GM18499 (cell line): Measurements from ENCODE around the gene DCST1.

ENCODE experiments used
- ATAC-seq: cut with Tn5 transposase; IDR thresholded peaks from one replicate; pipeline ENCODE4 v1.9.1; 2021; ENCODE audit warnings: moderate number of reproducible peaks; ENCODE audit not compliant: insufficient read depth, unreplicated experiment

DCST1 gene

DNA sequence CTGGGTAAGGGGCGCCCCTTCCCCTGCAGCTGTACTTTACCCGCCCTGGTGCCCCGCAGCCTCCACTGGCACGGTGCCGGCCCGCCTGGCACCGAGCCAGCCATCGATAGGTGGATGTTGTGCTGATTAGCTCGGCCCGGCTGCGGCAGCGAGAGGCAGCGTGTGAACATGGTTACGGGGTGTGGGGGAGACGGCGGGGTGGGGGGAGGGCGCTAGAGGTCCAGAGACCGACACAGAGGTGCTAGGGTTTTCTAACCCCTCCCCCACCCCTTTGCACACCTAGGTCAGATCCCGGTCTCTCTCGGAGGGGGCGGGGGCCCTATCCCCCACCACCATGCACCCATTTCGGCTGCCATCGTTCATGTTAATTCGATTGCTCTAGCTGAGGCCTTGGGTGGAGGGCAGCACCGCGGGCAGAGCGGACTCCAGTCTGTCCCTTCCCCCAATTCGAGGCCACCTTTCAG lies 36.6 kb downstream of the DCST1 start:
- ATAC-seq = no peak

DNA sequence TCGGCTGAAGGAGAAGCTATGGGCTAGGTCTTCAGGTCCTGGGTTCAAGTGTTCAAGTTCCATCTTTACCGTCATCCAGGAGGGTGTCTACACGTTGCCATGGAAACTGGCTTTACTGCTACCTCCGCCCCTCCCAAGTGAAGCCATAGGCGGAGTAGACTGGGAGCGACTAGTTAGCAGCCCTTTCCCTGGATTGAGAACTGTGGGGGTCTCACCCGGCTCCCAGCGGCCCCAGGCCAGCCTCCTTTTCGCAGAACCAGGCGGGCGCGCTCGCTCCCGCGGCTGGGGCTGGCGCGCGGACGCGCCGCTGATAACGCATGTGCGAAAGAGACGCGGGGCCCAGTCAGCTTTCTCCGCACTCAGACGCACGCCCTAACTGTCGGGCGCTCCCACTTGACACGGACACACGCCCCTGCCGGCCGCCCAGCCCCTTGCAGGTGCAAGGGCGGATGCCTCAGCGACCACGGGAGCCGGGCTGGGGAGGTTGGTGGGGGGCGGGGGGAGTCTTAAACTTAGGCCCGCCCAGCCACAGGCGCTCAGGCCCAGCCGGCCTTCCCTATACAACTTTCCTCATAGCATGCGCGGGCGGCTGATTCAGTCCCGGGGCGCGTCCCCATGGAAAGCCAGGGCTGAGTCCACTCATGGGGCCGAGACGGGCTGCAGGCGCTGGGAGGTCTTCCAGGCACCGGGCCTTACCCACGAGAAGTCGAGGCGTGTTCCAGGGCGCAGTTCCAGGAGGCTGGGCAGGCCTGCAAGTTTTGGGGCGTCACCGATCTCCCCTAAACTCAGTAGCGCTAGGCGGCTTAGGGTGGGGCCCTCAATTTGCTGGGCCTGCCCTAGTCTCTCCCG lies 37.3 kb downstream of the DCST1 start:
- no peak for ATAC-seq

DNA sequence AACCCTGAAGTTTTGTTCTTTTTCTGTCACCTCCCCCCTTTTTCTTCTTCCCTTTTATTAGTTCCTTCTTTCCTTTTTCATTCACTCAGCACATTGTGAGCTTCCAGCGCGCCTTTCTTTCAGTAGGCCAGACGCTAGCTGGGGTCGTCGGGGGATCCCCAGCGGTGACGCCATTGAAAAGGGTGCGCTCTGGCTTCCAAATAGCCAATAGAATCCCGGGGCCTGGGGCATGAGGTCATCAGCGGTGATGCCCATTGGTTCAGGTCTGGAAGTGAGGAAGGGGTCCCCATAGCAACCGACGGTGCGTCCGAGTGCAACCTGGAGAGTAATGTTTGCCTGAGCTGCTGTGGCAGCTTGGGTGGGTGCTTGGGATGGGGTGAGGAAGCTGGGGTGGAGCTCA lies 38.1 kb downstream of the DCST1 start:
- no peak for ATAC-seq

DNA sequence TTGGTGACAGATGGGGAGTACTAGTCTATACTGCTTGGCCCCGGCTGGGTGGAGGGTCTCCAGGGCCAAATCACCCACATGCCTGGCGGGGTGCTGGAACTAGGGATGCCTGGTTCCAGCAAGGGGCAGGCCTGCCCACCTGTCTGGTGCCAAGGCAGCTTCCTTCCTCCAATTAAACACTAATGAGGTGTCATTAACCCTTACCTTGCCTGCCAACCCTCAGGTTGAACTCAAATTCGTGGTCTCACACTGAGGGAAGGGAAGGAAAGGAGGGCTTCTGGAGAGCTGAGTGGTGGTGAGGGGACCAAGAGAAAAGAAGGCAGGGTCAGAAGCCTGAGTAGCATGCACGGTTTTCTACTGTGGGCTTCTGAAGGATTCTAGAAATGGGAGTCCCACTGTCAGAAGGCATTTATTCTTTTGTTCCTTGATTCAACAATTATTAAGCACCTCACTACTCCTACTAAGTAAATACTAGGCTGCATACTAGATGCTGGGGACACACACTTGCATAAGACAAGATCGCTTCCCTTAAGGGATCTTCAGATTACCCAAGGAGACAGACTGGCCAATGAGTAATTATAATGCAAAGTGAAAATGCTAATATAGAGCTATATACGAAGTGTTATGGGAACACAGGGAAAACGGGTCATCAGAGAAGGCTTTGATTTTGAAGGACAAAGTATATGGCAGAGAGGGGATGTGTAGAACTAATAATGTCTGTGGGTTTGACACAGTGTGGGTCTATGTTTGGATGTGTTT lies 39.1 kb downstream of the DCST1 start:
- no peak for ATAC-seq

DNA sequence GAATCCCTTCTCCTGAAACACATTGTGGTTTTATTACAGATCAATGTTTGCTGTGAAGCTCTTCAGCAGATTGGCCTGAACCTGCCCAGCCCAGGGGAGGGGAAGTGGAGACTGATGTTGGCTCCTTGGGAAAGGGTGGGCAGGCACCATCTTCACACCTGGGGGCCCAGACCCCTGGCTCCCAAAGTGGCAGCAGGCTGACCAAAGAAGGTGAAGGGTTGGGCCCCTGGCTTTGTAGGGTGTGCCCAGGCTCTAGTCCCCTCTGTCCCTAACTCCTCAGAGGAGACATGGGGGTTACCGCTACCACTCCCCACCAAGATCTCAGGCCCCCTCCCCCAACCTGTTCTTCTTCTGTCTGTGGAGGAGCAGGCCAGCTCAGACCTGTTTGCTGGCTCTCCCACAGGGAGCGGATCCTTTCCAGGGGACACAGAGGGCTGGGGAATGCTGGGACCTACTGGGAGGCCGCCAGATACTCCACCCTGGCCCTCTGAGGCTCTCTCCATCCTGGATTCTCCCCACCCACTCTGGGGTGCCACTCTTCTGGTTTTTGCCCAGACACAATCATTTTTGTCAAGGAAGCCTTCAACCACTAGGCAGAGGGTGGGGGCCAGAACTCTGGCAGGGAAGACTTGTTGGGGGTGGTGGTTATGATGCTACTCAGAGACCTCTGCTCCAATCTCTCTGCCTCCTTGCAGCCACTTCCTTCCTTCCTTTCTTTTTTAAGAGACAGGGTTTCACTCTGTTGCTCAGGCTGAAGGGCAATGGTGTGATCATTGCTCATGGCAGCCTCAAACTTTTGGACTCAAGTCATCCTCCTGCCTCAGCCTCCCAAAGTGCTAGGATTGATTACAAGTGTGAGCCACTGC lies 40.0 kb downstream of the DCST1 start:
- ATAC-seq = no peak

DNA sequence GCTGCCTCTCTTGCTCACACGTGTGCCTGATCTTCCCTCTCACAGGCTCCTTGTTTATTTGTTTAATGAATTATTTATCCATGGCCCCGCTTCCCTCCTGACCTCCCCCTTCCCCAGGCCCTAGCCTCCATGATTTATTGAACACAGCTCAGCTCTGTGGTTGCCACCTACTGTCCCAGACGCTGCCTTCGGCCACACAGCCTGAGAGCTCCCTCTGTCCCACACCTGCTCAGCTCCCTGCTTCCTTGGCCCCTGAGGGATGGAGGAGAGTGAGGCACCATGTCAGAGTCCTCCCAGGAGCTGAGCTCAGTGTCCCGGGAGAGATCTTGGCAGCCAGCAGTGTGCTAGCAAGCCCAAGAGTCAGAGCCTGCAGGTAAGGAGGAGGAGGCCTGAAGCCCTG lies 41.9 kb downstream of the DCST1 start:
- no peak for ATAC-seq

DNA sequence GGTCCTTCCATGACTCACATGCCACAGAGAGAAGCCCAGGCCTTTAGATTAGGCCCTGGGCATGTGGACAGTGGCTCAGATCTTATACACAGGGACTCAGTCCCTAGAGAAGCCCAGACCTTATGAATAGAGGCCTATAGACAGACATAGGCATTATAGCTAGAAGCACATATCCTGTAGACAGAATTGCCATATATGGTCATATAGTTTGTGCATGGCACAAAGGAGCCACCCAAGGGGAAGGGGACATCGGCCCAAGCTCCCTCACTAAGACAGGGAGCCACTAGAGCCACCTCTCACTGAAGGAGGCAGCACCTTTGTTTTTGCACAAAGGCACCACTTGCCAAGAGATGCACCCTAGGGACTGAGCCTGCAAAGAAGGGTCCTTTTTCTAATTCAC lies 42.7 kb downstream of the DCST1 start:
- no peak for ATAC-seq

DNA sequence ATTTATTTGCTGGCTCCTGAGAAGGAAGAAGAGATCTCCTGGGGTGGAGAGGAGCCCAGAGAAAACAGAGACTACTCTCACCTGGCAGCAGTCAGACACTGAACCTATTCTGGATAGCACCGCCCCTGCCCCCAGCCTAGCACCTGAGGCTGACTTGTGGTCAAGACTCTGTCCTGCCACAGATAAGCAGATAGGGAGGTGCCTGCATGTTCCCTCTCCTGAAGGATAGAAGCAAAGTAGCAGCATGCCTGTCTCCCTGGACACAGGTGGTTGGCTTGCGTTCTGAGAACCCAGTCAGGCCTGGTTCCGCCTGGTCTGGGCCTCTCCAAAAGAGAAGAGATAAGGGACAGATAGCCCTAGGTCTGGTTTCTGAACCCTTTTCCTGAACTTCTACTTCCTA lies 43.7 kb downstream of the DCST1 start:
- ATAC-seq = no peak

DNA sequence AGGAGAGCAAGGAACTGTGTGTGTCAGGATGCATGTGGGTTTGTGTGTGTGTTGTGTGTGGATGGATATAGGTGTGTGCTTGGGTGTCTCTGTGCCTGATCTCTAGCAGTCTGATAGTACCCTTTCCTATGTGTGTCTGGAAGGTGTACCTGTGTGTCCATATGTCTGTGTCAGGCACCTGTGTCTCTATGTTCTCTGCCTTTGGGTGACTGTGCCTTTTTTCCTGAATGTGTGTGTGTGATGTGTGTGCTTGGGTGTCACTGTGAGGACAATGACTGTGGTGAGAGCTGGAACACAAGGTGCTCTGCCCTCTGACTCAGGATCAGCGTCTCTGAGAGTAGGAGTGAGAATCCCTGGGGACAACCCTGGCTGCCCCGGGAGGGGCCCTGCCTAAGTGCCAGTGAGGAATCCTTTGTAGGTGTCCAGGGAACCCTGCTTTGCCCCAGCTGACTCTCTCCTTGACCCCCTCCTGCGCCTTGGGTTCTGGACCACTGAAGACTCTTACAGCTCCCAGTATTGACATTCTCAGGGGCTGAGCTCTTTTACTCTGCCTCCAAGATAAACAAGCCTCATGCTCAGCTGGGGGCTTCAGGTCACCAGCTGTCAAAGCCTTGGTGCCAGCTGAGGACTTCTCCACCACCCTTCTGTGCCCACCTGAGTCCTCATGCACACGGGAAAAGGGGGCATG lies 44.3 kb downstream of the DCST1 start:
- ATAC-seq = no peak

DNA sequence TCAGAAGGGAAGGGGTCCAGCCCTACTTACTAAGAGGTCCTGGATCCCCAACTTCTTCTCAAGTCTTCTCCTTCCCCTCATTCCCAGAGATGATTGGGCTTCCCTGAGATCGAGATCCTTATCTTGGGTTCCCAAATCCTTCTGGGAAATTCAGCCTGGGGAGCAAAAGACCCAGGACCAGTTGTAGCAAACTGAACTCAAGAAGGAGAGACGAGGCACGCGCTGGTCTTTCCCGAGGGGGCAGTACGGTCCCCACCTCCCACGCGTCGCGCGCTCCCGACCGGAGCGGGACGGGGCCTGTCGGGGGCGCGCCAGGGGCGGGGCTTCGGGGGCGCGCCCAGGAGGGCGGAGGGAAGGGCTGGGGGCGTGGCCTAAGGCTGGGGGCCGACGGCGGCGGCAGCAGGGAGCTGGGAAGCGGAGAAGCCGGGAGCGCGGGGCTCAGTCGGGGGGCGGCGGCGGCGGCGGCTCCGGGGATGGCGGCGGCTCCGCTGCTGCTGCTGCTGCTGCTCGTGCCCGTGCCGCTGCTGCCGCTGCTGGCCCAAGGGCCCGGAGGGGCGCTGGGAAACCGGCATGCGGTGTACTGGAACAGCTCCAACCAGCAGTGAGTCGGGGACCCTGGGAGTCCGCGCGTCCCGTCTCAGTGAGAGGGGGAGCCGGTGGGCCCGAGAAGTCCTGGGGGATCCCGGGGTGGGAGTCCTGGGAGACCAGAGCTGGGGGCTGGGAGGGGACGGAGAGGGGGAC lies 45.0 kb downstream of the DCST1 start, which contains the start of gene EFNA3:
TSS of gene EFNA3 (plus strand) at position 369 of the 741 bp plus-strand sequence. CDS start at position 474, 105 bp downstream.
- ATAC-seq = no peak

DNA sequence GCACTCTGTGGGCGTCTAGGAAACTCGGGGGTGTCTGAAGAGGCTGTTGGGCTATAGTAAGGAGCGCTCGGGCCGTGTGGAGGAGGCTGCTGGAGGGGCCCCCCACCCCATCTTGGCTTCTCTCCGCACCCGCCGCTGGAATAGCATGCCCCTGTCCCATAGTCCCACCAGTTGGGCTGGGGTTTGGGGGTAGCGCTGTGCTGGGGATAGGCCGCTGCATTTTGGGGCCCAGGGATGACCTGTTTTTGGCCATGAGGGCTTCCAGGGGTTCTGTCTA lies 45.5 kb downstream of the DCST1 start:
- ATAC-seq = no peak

DNA sequence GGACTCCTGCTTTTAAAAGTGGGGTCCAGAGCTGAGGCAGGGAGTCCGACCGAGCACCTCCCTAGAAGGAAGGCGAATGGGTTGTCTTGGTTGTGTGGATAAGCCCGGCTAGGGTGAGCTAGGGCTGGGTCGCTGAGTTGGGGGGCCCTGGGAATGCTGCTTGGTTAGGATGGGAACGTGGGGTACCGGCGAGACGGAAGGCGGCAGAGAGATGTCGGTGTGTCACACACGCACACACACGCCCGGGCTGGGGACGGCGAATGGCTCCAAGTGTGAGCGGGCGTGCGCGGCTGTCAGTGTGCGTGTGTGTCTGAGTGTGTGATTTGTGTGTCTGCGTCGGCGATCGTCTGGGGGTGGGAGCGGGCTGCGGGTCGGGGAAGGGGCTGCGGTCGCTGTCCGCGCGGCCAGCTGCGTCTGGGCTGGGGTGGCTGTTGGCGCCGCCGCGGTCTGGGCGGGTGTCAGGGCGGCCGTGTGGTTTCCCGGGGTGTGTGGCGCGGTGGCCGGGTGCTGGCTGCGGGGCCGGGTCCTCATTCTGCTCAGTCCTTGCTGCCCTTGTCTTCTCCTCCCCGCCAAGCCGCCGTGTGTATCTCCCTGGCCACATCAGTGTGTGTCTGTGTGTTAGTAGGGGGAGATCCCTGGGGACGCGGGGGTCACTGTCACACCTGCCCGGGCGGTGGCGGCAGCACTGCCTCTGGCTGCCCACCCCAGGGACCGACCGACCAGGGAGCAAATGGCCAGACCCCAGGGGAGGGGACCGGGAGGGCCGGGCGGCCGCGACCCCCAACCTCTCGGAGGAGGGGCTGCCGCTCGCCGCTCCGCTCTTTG lies 46.1 kb downstream of the DCST1 start:
- ATAC-seq = no peak

DNA sequence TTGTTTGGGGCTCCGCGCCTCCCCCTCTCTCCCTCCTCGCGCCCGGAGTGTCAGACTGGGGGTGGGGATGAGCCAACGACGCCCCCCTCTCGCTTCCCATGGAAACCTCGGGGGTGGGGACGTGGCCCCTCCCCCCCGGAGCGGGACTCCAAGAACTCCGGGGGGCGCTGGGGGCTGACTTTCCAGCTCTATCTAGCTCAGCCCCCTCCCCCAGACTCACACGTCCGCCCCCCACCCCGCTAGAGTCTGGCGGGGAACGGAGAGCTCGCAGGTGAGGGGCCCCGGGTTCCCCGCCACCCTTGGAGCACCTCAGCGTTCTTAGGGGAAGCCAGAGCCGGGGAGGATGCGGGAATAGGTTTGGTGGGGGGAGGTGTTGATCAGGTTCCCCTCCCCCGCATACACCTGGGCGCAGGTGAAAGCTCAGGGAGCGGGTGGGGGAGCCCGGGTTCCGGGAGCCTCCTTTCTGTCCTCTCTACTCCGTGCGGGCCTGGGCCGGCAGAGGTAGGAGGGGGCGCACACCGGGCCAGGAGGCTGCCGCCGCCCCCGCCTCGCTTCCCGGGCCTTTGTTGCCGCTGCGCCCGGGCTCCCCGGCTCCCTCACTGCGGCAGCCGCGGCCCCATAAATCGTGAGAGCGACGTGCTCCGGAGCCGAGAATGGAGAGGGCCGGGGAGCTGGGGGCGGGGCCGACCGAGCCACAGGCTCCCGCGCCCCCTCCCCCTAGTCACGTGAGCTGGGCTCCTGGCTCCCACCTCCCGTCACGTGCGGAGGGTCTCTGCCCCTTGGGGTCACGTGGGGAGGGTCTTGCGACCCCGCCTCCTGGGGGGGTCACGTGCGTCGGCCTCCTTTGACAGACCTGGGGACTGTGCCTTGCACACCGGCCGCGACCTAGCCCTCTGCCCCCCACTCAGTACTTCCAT lies 46.9 kb downstream of the DCST1 start:
- ATAC-seq = no peak

DNA sequence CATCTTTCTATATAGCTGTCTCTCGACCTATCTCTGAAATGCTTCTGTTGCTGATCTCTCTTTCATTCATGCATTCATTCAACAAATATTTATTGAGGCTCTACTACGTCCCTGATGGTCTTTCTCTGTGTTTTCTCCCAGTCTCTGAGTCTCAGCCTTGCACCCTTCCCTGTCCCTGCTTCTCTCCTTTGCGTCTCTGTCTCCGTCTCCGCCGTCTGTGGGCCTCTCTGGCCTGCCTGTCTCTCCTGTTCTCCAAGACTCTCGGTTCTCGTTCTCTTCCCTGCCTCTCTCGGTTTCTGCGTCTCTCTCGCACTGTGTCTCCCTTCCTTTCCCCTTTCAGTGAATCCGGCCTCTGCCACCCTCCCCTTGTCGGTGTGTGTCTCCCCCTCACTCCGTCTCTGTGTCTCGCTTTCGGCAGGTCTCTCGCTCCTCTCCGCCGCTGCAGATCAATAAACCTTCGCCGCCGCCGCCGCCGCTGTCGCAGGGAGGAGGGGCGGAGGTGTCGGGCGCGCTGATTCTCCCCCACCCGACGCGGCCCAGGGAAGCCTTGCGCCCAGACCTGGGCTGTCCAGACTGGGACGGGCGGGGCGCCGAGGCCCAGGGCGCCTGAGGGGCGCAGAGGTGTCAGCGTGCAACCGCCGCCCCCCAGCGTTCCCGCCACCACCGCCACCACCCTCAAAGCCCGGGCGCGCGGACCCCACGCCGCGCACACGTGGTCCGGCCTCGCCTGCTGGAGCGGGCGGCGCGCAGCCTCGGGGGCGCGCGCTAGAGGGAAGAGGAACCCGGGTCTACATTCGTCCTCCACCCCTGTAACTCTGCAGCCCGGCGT lies 48.1 kb downstream of the DCST1 start:
- no peak for ATAC-seq

DNA sequence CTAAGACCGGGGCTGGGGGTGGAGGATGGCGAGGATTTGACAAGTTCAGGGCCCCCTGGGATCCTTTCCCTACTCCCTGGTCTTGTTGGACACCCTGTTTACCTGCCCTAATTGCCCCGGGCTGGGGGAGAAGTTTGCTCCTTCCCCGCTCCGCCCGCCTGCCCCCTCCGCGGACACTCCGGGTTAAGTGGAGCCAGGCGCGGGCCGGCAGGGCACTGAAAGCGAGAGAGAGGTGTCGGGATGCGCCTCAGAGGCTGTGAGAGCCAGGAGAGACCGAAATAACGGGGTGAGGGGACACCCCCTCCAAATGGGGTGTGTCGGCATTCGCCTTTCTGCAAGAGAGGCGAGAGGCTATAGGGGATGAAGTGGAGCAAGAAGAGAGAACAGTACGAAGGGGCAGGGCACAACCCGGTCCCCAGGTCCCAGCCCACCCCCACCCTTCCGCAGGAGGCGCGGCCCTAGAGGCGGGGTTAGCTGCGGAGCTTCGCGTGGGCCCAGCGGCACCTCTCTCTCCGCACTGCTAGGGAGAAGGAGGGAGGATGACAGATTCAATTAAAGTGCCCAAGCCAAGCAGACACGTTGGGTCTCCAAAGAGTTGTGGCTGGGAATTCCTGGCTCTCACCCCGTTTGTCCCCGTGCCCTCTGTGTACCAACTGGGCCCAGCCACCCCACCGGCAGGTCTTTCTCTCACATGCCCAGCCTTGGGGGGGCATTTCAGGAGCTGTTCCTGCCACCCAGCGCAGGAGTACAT lies 48.9 kb downstream of the DCST1 start:
- no peak for ATAC-seq

DNA sequence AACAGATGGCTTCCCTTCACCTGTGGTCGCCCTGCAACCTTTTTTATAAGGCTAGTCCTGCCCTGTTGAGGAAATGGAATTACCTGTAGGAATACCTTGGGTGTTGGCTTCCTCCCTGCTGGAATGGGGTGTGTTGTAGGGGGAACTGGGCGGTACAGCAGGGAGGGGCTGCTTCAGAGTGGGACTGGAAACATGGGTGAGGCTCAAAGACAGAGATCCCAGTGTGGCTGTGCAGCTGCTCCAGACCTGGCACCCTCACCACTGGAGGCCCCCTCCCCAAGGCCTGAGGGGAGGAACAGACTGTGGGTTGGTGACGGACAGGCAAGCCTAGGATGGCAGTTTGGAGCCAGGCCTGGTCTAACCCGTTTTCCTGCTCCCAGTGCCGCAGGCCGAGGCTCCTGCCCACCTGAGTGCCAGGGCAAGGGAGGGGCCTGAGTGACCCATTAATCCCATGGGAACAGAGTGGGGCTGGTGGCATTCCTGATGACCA lies 49.5 kb downstream of the DCST1 start:
- no peak for ATAC-seq
